ENCODE data around the gene ARMCX5.

DNA sequence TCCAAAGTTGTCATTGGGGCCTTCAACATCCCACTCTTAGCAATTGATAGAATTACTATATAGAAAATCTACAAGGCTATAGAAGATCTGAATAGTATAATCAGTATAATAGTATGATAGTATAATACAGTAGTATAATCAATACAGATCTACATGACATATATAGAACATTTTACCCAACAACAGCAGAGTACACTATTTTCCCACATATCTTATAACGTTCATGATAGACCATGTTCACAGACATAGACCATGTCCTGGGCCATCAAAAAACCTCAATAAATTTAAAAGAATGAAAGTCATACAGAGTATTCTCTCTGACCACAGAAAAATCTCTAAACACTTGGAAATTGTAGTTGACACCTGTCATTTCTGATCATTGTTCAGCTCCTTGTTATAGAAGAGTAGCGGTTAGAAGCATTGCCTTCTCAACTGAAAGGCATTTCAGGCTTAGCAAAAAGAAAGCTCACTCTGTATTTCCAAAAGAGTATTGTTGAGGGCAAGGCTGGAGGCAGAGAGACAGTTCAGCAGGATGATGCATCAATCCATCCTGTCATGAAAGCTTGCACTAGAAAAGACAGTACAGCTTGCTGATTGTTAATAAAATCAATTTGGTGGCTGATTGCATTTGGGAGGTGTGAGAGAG, 38.8 kb upstream of the ARMCX5 start:
- TF ChIP-seq EZH2 (IDR thresholded peaks at IDR 0.05; ENCODE audit: low read length, missing control alignments) = no peak
- TF ChIP-seq, protein P1, sequence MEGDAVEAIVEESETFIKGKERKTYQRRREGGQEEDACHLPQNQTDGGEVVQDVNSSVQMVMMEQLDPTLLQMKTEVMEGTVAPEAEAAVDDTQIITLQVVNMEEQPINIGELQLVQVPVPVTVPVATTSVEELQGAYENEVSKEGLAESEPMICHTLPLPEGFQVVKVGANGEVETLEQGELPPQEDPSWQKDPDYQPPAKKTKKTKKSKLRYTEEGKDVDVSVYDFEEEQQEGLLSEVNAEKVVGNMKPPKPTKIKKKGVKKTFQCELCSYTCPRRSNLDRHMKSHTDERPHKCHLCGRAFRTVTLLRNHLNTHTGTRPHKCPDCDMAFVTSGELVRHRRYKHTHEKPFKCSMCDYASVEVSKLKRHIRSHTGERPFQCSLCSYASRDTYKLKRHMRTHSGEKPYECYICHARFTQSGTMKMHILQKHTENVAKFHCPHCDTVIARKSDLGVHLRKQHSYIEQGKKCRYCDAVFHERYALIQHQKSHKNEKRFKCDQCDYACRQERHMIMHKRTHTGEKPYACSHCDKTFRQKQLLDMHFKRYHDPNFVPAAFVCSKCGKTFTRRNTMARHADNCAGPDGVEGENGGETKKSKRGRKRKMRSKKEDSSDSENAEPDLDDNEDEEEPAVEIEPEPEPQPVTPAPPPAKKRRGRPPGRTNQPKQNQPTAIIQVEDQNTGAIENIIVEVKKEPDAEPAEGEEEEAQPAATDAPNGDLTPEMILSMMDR (conservative IDR thresholded peaks at IDR 0.05 in 1 of 2, IDR thresholded peaks at IDR 0.05 in 1 of 2; ENCODE audit: low read depth in 1 of 2, low read length in 2 of 2) = no peak

Data from fibroblast of lung (primary cell).